Activated B cell treated with CpG ODN at 0.5 μM for 24 hours (primary cell): Measurements from ENCODE around the gene ZNF319. TPM values are rescaled to one million over a fixed set of nuclear protein-coding genes. Genes with fewer than 3 reads are reported as not detected.

Experiments used
- ATAC-seq: fragments of 200-7000 bp; cut with Tn5 transposase; one replicate; pipeline ENCODE4 v1.10.0; 2021; ENCODE audit warnings: low read depth, mild to moderate bottlenecking, moderate library complexity
- CTCF ChIA-PET: fragments of 350-600 bp; sonication (Branson Sonifier 250); formaldehyde crosslinking; loops from one replicate; lab custom pipeline; 2021; ENCODE audit warnings: antibody characterized with exemption; lab: Charles Lee
- POLR2A ChIA-PET: fragments of 350-600 bp; sonication (Branson Sonifier 250); formaldehyde crosslinking; loops from one replicate; lab custom pipeline; 2021; ENCODE audit warnings: antibody characterized with exemption; lab: Charles Lee
- DNase-seq: peaks from one replicate; pipeline ENCODE4 v3.0.0; 2022
- H3K27ac Mint-ChIP-seq: one replicate; pipeline ENCODE4 v1.8.0; 2020; ENCODE audit warnings: mixed read lengths
- H3K27me3 Mint-ChIP-seq: one replicate; pipeline ENCODE4 v1.8.0; 2021; ENCODE audit warnings: mixed read lengths
- H3K36me3 Mint-ChIP-seq: one replicate; pipeline ENCODE4 v1.8.0; 2021; ENCODE audit warnings: low read depth, mixed read lengths
- H3K4me1 Mint-ChIP-seq: one replicate; pipeline ENCODE4 v1.8.0; 2021; ENCODE audit warnings: mixed read lengths
- H3K4me3 Mint-ChIP-seq: one replicate; pipeline ENCODE4 v1.8.0; 2020; ENCODE audit warnings: mild to moderate bottlenecking, mixed read lengths
- H3K9me3 Mint-ChIP-seq: one replicate; pipeline ENCODE4 v1.8.0; 2020; ENCODE audit warnings: mixed read lengths
- CTCF ChIP-seq: fragments of 200-600 bp; IDR thresholded peaks from one replicate; pipeline ENCODE4 v1.8.0; 2022; ENCODE audit warnings: antibody characterized with exemption, mild to moderate bottlenecking
- intact Hi-C: fragments of 100-400 bp; cut with micrococcal nuclease; formaldehyde crosslinking; loops from one replicate; pipeline ENCODE4 v1.15.1; 2024
- total RNA-seq: library from RNA; stranded (reverse); gene quantifications from 2 replicates; pipeline ENCODE4 v1.2.3, GENCODE V29; 2022

Gene ZNF319
- total RNA-seq, 1 donor from 2014 or later = 10.6 TPM

- TF ChIP-seq CTCF = no peak
- intact Hi-C loops = no loop called here
- Mint-ChIP-seq H3K4me3 (no peak overlapping the region), H3K27me3 (no peaks in the 10 kb centered on the region), H3K36me3 (peaks cover 27% of the 10 kb centered on the region), H3K4me1 (peaks cover 12% of the 10 kb centered on the region), H3K9me3 (no peaks in the 10 kb centered on the region), H3K27ac (no peak overlapping the region)
- ChIA-PET POLR2A (no interaction called here), CTCF (interaction anchor here (0.8 kb wide), 1 partner anchor 14 kb away, joined by 3 read pairs; no protein-coding TSS in a partner anchor)
- DNase-seq (no peak), ATAC-seq (no peak)
Measured at GRCh38 chr16:57993438-57993837, 7.0 kb downstream of the ZNF319 start.

- H3K36me3 Mint-ChIP-seq = peaks cover 16% of the 10 kb centered on the region
- DNase-seq (no peak), ATAC-seq (no peak)
- intact Hi-C loops = no loop called here
- ChIA-PET CTCF (no interaction called here), POLR2A (interaction anchor here (1.0 kb wide), 1 partner anchor 8 kb away, joined by 3 read pairs; no protein-coding TSS in a partner anchor)
- H3K27ac Mint-ChIP-seq = no peak overlapping the region
- H3K4me3 Mint-ChIP-seq = no peak overlapping the region
- TF ChIP-seq CTCF = no peak
- H3K27me3 Mint-ChIP-seq = no peaks in the 10 kb centered on the region
- H3K4me1 Mint-ChIP-seq = peaks cover 9% of the 10 kb centered on the region
- H3K9me3 Mint-ChIP-seq = no peaks in the 10 kb centered on the region
Measured at GRCh38 chr16:57992084-57992483, 8.4 kb downstream of the ZNF319 start.

GRCh38 chr16:57991551-57992059 is 8.9 kb downstream of the ZNF319 start:
- no peak overlapping the region for H3K27ac Mint-ChIP-seq

GRCh38 chr16:57988929-57989328 is 11.5 kb downstream of the ZNF319 start:
- intact Hi-C loops = no loop called here

More at GRCh38 chr16:57991551-57992059, 8.9 kb downstream of the ZNF319 start:
- intact Hi-C loops = no loop called here
- POLR2A ChIA-PET = interaction anchor here (1.0 kb wide), 1 partner anchor 8 kb away, joined by 3 read pairs; no protein-coding TSS in a partner anchor
- CTCF ChIA-PET = no interaction called here
- Mint-ChIP-seq H3K4me1 (peaks cover 9% of the 10 kb centered on the region), H3K9me3 (no peaks in the 10 kb centered on the region), H3K36me3 (peaks cover 12% of the 10 kb centered on the region), H3K4me3 (no peak overlapping the region), H3K27me3 (no peaks in the 10 kb centered on the region)
- TF ChIP-seq CTCF = no peak
- no peak for ATAC-seq
- DNase-seq = no peak

More at GRCh38 chr16:57988929-57989328, 11.5 kb downstream of the ZNF319 start:
- no peak for TF ChIP-seq CTCF
- Mint-ChIP-seq H3K27ac (no peak overlapping the region), H3K4me1 (peaks cover 14% of the 10 kb centered on the region), H3K4me3 (no peak overlapping the region), H3K27me3 (no peaks in the 10 kb centered on the region), H3K36me3 (no peaks in the 10 kb centered on the region), H3K9me3 (no peaks in the 10 kb centered on the region)
- DNase-seq = no peak
- POLR2A ChIA-PET = no interaction called here
- CTCF ChIA-PET = no interaction called here
- ATAC-seq = no peak
